22Rv1 (cell line): ENCODE measurements around the gene RNU6-7.

Experiments
- H3K27ac ChIP-seq: fragments of 450-650 bp; 2 replicates; pipeline ENCODE4 v1.5.1; 2017
- CTCF ChIP-seq: fragments of 450-650 bp; IDR thresholded peaks from 2 replicates; pipeline ENCODE4 v1.5.1; 2017; ENCODE audit warnings: mild to moderate bottlenecking
- ZFX ChIP-seq: fragments of 450-650 bp; IDR thresholded peaks from 2 replicates; pipeline ENCODE4 v1.6.1; 2017; ENCODE audit warnings: antibody characterized with exemption, borderline replicate concordance

Gene RNU6-7

GRCh38 chr14:32185097-32185496 lies 16.7 kb upstream of the RNU6-7 start:
- TF ChIP-seq CTCF (no peak), ZFX (no peak)
- H3K27ac ChIP-seq = no peak overlapping the region

GRCh38 chr14:32186248-32186647 lies 15.6 kb upstream of the RNU6-7 start:
- no peak overlapping the region for H3K27ac ChIP-seq
- no peak for TF ChIP-seq ZFX
- no peak for TF ChIP-seq CTCF

- TF ChIP-seq CTCF = no peak
- no peak overlapping the region for H3K27ac ChIP-seq
Measured at GRCh38 chr14:32189811-32190210, 12.0 kb upstream of the RNU6-7 start.

GRCh38 chr14:32190673-32191072 lies 11.2 kb upstream of the RNU6-7 start:
- H3K27ac ChIP-seq = no peak overlapping the region

GRCh38 chr14:32192712-32193373 lies 9.0 kb upstream of the RNU6-7 start:
- TF ChIP-seq ZFX (no peak), CTCF (no peak; the same call in 1 of the 2 replicates)
- no peak overlapping the region for H3K27ac ChIP-seq

More at GRCh38 chr14:32190673-32191072, 11.2 kb upstream of the RNU6-7 start:
- TF ChIP-seq ZFX = no peak
- TF ChIP-seq CTCF = no peak

GRCh38 chr14:32193532-32193931 lies 8.3 kb upstream of the RNU6-7 start:
- no peak for TF ChIP-seq CTCF
- no peak for TF ChIP-seq ZFX
- H3K27ac ChIP-seq = no peak overlapping the region

GRCh38 chr14:32195636-32196035 lies 6.2 kb upstream of the RNU6-7 start:
- H3K27ac ChIP-seq = no peak overlapping the region
- TF ChIP-seq CTCF = no peak
- TF ChIP-seq ZFX = no peak
